ENCODE data around the gene KRTAP10-4.
"Not testable (repeated sequence)": the region's sequence is repeated elsewhere in the genome, so short reads cannot be mapped to it uniquely, and the experiment has no call there.

Gene KRTAP10-4

DNA sequence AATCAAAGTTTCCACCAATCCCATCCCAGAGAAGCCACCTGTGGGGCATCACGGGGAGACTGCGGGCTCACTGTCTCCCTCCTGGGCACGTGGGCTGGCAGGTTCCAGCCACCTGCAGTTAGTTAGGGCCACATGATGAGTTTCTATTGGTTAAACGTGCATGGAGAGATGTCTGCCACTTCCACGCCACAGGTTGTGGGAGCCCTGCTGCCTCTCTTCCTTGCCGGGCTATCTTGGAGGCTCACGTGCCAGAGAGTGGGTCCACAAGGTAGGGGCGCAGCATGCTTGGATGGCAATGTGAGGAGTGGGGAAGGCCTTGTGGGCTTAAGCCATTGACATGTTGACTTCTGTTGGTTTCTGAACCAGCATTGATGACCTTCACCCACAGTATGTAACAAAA, 30.4 kb downstream of the KRTAP10-4 start:
- Mint-ChIP-seq H3K4me3 (no peak overlapping the region), H3K27ac (no peak overlapping the region), H3K4me1 (peaks cover 6% of the 10 kb centered on the region), H3K9me3 (peaks cover 2% of the 10 kb centered on the region), H3K36me3 (no peaks in the 10 kb centered on the region)
- DNase-seq (ENCODE audit: low spot score in 2 of 2) (no peak), ATAC-seq (no peak)

DNA sequence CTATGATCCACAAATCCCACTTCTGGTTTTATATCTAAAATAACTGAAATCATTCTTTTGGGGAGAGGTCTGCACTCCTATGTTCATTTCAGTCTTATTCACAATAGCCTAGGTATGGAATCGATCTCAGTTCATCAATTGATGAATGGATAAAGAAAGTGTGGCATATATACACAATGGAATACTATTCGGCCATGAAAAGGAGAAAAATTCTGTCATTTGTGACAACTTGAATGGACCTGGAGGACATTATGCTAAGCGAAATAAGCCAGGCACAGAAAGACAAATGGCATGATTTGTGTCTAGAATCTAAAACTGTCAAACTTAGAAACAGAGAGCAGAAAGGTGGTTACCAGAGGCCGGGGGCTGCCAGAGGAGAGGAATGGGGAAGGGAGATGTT, 33.0 kb downstream of the KRTAP10-4 start:
- H3K36me3 Mint-ChIP-seq, result no peaks in the 10 kb centered on the region
- DNase-seq (ENCODE audit: low spot score in 2 of 2) (no peak), ATAC-seq (no peak)
- no peak overlapping the region for H3K27ac Mint-ChIP-seq
- no peak overlapping the region for H3K4me3 Mint-ChIP-seq
- peaks cover 4% of the 10 kb centered on the region for H3K4me1 Mint-ChIP-seq
- H3K9me3 Mint-ChIP-seq, result peaks cover 17% of the 10 kb centered on the region

DNA sequence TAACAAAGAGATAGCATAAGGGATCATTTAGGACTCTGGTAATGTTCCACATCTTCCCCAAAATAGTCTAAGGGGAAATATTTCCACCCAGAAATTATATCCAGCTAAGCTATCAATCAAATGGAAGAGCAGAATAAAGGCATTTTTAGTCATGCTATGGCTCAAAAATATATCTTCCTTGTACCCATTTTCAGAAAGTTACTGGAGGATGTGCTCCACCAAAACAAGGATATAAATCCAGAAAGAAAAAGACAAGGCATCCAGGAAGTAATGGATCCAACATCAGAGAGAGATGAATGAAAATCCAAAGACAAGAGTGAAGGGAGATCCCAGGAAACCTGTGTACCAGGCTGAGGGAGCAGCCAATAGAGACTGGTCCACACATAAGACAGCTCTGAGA, 35.7 kb downstream of the KRTAP10-4 start:
- no peak for ATAC-seq
- no peak for DNase-seq (ENCODE audit: low spot score in 2 of 2)
- Mint-ChIP-seq H3K4me1 (peaks cover 6% of the 10 kb centered on the region), H3K9me3 (peaks cover 18% of the 10 kb centered on the region), H3K4me3 (no peak overlapping the region), H3K27ac (no peak overlapping the region), H3K36me3 (no peaks in the 10 kb centered on the region)

DNA sequence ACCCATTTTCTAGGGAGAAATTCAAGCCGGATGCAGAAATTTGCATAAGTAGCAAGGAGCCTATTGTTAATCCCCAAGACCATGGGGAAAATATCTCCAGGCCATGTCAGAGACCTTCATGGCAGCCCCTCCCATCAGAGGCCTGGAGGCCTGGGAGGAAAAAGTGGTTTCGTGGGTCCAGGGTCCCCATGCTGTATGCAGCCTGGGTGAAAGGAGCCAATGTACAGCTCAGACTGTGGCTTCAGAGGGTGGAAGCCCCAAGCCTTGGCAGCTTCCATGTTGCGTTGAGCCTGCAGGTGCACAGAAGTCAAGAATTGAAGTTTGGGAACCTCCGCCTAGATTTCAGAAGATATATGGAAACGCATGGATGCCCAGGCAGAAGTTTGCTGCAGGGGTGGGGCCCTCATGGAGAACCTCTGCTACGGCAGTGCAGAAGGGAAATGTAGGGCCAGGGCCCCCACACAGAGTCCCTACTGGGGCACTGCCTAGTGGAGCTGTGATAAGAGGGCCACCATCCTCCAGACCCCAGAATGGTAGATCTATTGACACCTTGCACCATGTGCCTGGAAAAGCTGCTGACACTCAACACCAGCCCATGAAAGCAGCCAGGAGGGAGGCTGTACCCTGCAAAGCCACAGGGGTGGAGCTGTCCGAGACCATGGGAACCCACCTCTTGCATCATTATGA, 36.8 kb downstream of the KRTAP10-4 start:
- H3K4me1 Mint-ChIP-seq; H3K4me3 Mint-ChIP-seq; ATAC-seq; H3K36me3 Mint-ChIP-seq; H3K27ac Mint-ChIP-seq; DNase-seq (ENCODE audit: low spot score in 2 of 2): not testable (repeated sequence)
- peaks cover 18% of the 10 kb centered on the region for H3K9me3 Mint-ChIP-seq

DNA sequence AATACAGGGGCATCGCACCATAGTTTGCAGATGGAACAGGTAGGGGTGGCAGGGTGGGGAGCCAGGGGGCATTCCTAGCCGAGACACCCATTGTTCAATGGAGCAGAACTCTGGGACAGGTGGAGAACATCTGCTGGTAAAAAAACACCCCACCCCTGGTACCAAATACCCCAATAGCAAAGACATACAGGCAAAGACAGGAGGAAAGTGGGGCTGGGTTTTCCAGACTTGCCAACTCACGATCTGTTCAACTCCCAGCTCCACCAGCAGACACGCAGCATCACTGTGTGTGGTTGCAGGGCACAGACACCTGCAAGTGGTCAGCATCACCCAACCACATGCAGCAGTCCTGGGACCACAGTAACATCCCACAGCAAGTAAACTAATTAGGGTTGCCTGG, 38.0 kb downstream of the KRTAP10-4 start:
- peaks cover 18% of the 10 kb centered on the region for H3K9me3 Mint-ChIP-seq
- no peak for ATAC-seq

DNA sequence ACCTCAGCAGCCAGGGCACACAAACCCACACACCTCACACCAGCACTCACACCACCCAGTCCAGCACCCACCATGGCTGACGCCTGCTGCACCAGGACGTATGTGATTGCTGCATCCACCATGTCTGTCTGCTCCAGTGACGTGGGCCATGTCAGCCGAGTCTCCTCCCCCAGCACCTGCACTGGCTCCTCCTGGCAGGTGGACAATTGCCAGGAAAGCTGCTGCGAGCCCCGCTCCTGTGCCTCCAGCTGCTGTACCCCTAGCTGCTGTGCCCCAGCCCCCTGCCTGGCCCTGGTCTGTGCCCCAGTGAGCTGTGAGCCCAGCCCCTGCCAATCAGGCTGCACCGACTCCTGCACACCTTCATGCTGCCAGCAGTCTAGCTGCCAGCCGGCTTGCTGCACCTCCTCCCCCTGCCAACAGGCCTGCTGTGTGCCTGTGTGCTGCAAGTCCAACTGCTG, 38.5 kb downstream of the KRTAP10-4 start, which contains the start of gene KRTAP10-8:
TSS of gene KRTAP10-8 (plus strand) at position 51 of the 458 bp plus-strand sequence. CDS start at position 73, 22 bp downstream.
- Mint-ChIP-seq H3K36me3 (no peaks in the 10 kb centered on the region), H3K9me3 (peaks cover 18% of the 10 kb centered on the region), H3K4me1 (peaks cover 21% of the 10 kb centered on the region), H3K4me3 (no peak within 1 kb of the TSS), H3K27ac (peak within 1 kb of the TSS; percentile 48)
- DNase-seq (ENCODE audit: low spot score in 2 of 2), result no peak
- no peak for ATAC-seq

More for the DNA sequence above, 38.0 kb downstream of the KRTAP10-4 start:
- Mint-ChIP-seq H3K4me1 (peaks cover 16% of the 10 kb centered on the region), H3K36me3 (no peaks in the 10 kb centered on the region), H3K4me3 (no peak overlapping the region), H3K27ac (no peak overlapping the region)
- DNase-seq (ENCODE audit: low spot score in 2 of 2), result no peak

DNA sequence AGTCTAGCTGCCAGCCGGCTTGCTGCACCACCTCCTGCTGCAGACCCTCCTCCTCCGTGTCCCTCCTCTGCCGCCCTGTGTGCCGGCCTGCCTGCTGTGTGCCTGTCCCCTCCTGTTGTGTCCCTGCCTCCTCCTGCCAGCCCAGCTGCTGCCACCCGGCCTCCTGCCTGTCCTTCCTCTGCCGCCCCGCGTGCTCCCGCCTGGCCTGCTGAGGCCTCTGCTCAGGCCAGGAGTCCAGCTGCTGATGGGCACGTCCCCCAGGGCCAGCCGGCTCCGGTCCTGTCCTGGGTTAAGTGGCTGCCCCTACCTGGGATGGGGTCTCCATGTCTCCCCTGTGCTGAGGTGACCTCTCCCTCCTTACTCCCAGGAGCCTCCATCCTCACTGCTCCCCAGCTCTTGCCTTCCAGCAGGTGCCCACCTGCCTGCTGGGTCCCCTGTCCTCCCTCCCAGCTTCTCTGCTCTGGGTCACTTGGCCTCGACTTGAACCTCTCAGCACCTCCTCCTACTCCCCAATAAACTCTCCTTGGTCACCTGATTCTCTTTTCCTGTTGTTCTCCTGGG, 39.2 kb downstream of the KRTAP10-4 start:
- Mint-ChIP-seq H3K4me3 (no peak overlapping the region), H3K9me3 (peaks cover 18% of the 10 kb centered on the region), H3K36me3 (no peaks in the 10 kb centered on the region), H3K27ac (peak overlapping the region; percentile 48), H3K4me1 (peaks cover 24% of the 10 kb centered on the region)
- ATAC-seq, result no peak
- DNase-seq (ENCODE audit: low spot score in 2 of 2), result peak in 1 of 2 donors; percentile 43

DNA sequence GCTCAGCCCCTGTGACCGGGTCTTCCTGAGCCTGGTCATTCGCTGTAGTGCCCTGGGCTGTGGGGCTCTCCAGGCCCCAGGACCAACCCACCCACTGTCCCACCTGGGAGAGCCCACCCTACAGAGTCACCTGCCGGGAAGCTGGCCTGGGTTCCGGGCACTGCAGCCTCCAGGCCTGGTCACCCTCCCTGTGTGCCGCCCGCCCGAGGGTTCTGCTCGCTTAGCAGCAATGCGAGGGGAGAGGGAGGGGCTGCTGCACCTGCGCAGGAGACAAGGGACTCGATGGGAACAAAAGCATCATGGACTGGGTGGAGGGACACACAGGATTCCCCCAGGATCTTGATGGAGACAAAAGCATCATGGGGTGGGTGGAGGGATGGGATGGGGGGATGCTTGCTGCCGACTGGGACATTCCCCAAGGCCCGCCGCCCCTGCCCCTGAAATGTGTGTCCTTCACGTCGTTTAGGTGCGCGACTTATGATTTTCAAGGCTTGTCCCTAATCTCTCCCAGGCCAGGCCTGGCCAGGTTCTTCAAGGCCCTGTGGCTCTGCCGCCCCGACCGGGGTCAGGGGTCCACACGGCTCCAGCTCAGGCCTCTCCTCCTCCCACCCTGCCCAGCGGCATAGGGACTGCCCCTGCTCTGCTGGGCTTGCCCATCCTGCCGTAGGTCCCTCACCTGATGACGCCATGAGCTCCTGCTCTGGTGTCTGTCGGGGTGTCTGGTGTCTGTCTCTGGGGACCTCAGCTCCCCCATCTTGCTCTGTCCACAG, 40.0 kb downstream of the KRTAP10-4 start:
- DNase-seq (ENCODE audit: low spot score in 2 of 2) (peak in 1 of 2 donors; percentile 38), ATAC-seq (no peak)
- H3K27ac Mint-ChIP-seq, result peak overlapping the region; percentile 48
- no peak overlapping the region for H3K4me3 Mint-ChIP-seq
- peaks cover 18% of the 10 kb centered on the region for H3K9me3 Mint-ChIP-seq
- no peaks in the 10 kb centered on the region for H3K36me3 Mint-ChIP-seq
- H3K4me1 Mint-ChIP-seq, result peaks cover 32% of the 10 kb centered on the region

DNA sequence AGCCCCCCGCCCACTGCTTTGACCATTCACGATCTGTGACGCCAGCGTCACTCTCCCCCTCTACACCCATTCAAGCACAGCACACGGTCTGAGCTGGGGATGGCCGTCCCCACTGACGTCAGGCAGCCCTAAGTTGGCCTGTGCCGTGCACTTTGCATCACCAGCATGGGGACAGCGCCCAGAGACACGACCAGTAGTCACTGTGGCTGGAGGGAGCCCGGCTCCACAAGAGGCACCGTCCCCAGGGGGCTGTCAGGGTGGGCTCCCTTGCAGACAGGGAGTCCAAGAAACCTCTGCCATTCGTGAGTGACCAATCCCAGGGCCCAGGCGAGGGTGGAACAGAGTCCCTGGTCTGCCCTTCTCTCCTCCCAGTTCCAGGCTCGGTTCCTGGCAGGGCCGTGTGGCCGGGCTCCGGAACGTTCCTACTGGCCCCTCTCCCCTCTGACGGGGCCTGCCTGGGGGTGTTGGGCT, 40.7 kb downstream of the KRTAP10-4 start:
- H3K36me3 Mint-ChIP-seq, result no peaks in the 10 kb centered on the region
- H3K4me3 Mint-ChIP-seq, result no peak overlapping the region
- peaks cover 38% of the 10 kb centered on the region for H3K4me1 Mint-ChIP-seq
- peaks cover 16% of the 10 kb centered on the region for H3K9me3 Mint-ChIP-seq
- ATAC-seq (no peak), DNase-seq (ENCODE audit: low spot score in 2 of 2) (peak in 1 of 2 donors; percentile 36)
- H3K27ac Mint-ChIP-seq, result no peak overlapping the region

DNA sequence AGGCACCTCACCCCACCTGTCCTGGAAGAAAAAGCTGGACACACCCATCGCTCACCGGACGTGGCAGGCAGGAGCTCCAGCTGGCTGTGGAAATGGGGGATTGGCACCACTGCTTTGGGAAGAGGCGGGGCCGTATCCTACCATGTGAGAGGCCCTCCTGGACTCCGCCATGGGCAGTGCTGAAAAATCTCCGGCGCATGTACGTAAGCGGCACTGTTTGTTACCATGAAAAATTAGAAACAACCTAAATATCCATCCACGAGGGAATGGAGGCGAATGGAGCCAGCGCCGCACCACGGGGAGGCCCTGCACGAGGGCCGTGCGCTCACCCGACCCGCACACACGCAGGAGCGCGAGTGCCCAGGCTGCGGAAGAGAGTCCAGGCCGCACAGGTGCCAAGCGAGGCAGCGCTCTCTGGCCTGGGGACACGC, 41.4 kb downstream of the KRTAP10-4 start:
- Mint-ChIP-seq H3K36me3 (no peaks in the 10 kb centered on the region), H3K9me3 (peaks cover 16% of the 10 kb centered on the region), H3K4me1 (peaks cover 45% of the 10 kb centered on the region), H3K27ac (no peak overlapping the region), H3K4me3 (no peak overlapping the region)
- ATAC-seq (no peak), DNase-seq (ENCODE audit: low spot score in 2 of 2) (peak in 1 of 2 donors; percentile 37)

DNA sequence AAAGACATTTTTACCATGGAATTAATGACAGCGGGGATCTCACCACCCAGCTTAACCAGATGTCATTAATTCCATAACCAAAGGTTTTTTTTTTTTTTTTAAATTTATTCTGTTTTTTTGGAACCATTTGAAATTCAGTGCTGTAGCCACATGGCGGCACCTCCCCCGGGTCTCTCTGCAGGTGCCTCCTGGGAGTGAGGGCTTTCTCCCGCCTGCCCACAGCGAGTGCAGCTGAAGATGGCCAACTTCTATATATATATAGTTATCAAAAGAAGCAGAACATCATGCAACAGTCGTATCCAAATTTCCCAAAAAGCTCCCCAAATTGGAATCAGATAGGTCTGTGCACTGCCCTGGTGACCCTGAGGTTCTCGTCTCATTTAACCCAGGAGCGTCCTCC, 41.9 kb downstream of the KRTAP10-4 start:
- H3K27ac Mint-ChIP-seq, result no peak overlapping the region
- peaks cover 19% of the 10 kb centered on the region for H3K9me3 Mint-ChIP-seq
- H3K4me3 Mint-ChIP-seq, result no peak overlapping the region
- peaks cover 45% of the 10 kb centered on the region for H3K4me1 Mint-ChIP-seq
- ATAC-seq, result no peak
- no peak for DNase-seq (ENCODE audit: low spot score in 2 of 2)
- no peaks in the 10 kb centered on the region for H3K36me3 Mint-ChIP-seq

DNA sequence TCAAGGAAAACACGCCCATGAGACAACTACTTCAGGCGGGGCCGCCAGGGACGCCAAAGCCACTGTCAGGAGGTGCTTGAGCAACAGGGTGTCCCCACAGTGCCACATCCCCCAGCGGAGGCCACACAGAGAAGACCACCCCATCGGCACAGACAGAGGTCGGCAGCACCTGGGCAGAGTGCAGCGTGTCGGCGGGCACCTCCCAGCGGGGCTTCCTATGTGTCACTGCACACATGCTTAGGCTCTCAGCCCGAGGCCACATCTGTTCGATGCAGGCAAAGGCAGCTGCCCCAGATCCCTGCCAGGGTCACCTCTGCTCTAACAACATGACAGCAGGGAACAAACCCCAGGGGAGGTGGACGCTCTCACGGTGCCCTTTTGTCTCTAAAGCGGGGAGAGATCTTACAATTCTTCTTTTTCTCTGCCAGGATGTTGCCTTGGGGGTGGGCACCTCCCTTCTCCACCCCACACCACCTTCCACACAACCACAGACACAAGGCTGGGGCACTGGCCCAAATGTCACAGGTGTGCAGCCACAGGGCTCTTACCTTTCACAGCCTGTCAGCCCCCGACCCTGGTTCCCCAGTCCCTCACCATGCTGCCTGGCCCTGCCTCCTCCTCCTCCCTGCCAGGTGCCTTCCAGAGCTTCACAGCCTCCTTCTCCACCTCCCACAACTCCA, 42.5 kb downstream of the KRTAP10-4 start:
- ATAC-seq (no peak), DNase-seq (ENCODE audit: low spot score in 2 of 2) (peak in 1 of 2 donors; percentile 38)
- H3K4me1 Mint-ChIP-seq, result peaks cover 45% of the 10 kb centered on the region
- H3K27ac Mint-ChIP-seq, result peak overlapping the region; percentile 91
- no peaks in the 10 kb centered on the region for H3K36me3 Mint-ChIP-seq
- no peak overlapping the region for H3K4me3 Mint-ChIP-seq
- H3K9me3 Mint-ChIP-seq, result peaks cover 21% of the 10 kb centered on the region

DNA sequence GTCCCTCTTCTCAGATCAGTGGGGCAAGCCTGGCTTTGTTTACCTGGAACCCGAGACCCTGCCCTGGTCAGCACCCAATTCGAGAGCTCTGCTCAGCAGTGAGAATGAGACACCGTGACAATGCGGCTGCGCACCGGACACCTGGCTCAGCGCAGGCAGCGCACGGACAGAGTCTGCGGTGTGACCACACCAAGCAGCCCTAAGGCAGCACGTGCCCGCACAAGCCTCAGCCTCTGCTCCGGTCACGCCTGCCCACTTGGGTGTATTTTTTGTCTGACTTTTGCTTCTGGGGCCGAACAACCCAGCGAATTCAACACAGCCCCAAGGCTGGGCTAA, 43.0 kb downstream of the KRTAP10-4 start:
- H3K9me3 Mint-ChIP-seq, result peaks cover 17% of the 10 kb centered on the region
- peak overlapping the region; percentile 91 for H3K27ac Mint-ChIP-seq
- H3K4me1 Mint-ChIP-seq, result peaks cover 45% of the 10 kb centered on the region
- no peak overlapping the region for H3K4me3 Mint-ChIP-seq
- DNase-seq (ENCODE audit: low spot score in 2 of 2) (no peak), ATAC-seq (no peak)
- H3K36me3 Mint-ChIP-seq, result no peaks in the 10 kb centered on the region

DNA sequence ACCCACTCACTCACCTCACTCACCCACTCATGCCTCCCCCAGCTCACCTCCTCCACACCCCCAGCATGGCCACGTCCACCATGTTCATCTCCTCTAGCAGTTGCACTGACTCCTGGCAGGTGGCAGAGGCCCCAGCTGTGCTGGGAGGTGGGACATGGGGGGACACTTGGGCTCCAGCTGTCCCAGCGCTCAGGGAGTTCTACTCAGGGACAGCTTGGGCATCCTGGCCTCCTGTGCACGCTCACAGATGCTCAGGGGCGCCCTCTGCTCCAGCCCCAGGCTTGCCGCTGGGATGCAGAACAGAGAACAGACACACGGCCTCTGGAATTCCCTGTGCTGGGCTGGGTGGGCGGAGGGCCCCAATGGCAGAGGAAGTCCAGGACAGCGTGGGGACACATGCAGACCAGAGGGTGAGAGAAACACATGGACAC, 43.6 kb downstream of the KRTAP10-4 start:
- H3K4me3 Mint-ChIP-seq, result no peak overlapping the region
- H3K4me1 Mint-ChIP-seq, result peaks cover 45% of the 10 kb centered on the region
- ATAC-seq, result no peak
- no peaks in the 10 kb centered on the region for H3K36me3 Mint-ChIP-seq
- H3K9me3 Mint-ChIP-seq, result peaks cover 17% of the 10 kb centered on the region
- H3K27ac Mint-ChIP-seq, result peak overlapping the region; percentile 91
- no peak for DNase-seq (ENCODE audit: low spot score in 2 of 2)

DNA sequence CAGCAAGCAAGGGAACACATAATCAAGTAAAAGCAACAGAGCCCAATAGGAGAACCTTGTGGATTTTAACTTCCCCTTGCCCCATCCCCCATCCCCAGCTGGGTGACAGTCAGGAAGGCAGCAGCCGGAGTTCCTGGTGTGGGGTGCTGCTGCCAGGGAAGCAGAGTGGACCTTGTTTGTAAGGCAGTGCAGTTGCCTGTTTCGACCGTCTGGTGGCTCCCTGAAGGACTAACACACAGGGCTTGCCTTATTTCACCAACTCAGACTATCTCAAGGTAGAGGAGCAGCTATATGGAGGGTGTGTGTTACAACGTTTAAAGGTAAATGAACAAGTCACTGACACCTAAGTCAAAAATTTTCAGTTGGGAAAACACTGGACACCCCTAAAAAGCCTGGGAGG, 45.0 kb downstream of the KRTAP10-4 start:
- Mint-ChIP-seq H3K36me3 (no peaks in the 10 kb centered on the region), H3K27ac (peak overlapping the region; percentile 91), H3K4me1 (peaks cover 39% of the 10 kb centered on the region), H3K4me3 (peak overlapping the region; percentile 51), H3K9me3 (peaks cover 25% of the 10 kb centered on the region)
- ATAC-seq, result peak; percentile 57
- no peak for DNase-seq (ENCODE audit: low spot score in 2 of 2)
